PC-3 (cell line): ENCODE results near the gene TAGLN3. TPM values are rescaled to one million over a fixed set of nuclear protein-coding genes. Genes with fewer than 3 reads are reported as not detected.
A peak's percentile ranks its signal among the peaks of the same experiment; 100 is the strongest.

Experiments used
- ATAC-seq: fragments of 200-7000 bp; cut with Tn5 transposase; 2 replicates; pipeline ENCODE4 v1.9.1; 2020; ENCODE audit warnings: mild to moderate bottlenecking, moderate library complexity
- BruUV-seq: library from RNA; stranded (reverse); fragments of 400-500 nt; replicated peaks from 2 replicates; lab custom pipeline; 2021; lab: Mats Ljungman, UMichigan
- CTCF ChIA-PET: fragments of 300-600 bp; sonication (Branson Sonifier 250); formaldehyde crosslinking; loops from one replicate; lab custom pipeline; 2022; ENCODE audit warnings: antibody characterized with exemption; lab: Charles Lee
- POLR2A ChIA-PET: fragments of 300-600 bp; sonication (Branson Sonifier 250); formaldehyde crosslinking; loops from one replicate; lab custom pipeline; 2022; ENCODE audit warnings: antibody characterized with exemption; ENCODE audit not compliant: unreplicated experiment; lab: Charles Lee
- DNase-seq: peaks from one replicate; pipeline ENCODE4 v3.0.0-alpha.2; 2015
- H2AFZ ChIP-seq: fragments of 300-600 bp; sonication (generic); 2 replicates; pipeline ENCODE4 v1.6.0; 2016; ENCODE audit warnings: antibody characterized with exemption, low read length
- H3F3A ChIP-seq: fragments of 300-600 bp; sonication (generic); one replicate; pipeline ENCODE4 v1.6.0; 2017; ENCODE audit warnings: antibody characterized with exemption, low read length, control low read depth, mild to moderate bottlenecking; ENCODE audit not compliant: unreplicated experiment
- H3K27ac ChIP-seq: fragments of 300-600 bp; sonication (generic); 2 replicates; pipeline ENCODE4 v1.5.1; 2016; ENCODE audit warnings: mild to moderate bottlenecking, low read length
- H3K27me3 ChIP-seq: fragments of 300-600 bp; sonication (generic); 2 replicates; pipeline ENCODE4 v1.6.1; 2016; ENCODE audit warnings: low read length, mixed read lengths
- H3K36me3 ChIP-seq: fragments of 300-600 bp; sonication (generic); 2 replicates; pipeline ENCODE4 v1.6.1; 2016; ENCODE audit warnings: low read depth, mixed run types, low read length, mixed read lengths
- H3K4me1 ChIP-seq: fragments of 300-600 bp; sonication (generic); 2 replicates; pipeline ENCODE4 v1.5.1; 2016; ENCODE audit warnings: low read length; ENCODE audit not compliant: insufficient read depth
- H3K4me2 ChIP-seq: fragments of 300-600 bp; sonication (generic); 2 replicates; pipeline ENCODE4 v1.6.0; 2016; ENCODE audit warnings: low read length
- H3K4me3 ChIP-seq: fragments of 300-600 bp; sonication (generic); 2 replicates; pipeline ENCODE4 v1.5.1; 2016; ENCODE audit warnings: mild to moderate bottlenecking, low read length, mixed read lengths
- H3K79me2 ChIP-seq: fragments of 300-600 bp; sonication (generic); 2 replicates; pipeline ENCODE4 v1.6.1; 2017; ENCODE audit warnings: low read length, mixed read lengths
- H3K9ac ChIP-seq: fragments of 300-600 bp; sonication (generic); 2 replicates; pipeline ENCODE4 v1.6.0; 2016; ENCODE audit warnings: mild to moderate bottlenecking, low read length
- H3K9me2 ChIP-seq: fragments of 300-600 bp; sonication (generic); replicated peaks from 2 replicates; pipeline ENCODE4 v1.6.1; 2016; ENCODE audit warnings: mixed run types, low read length, mixed read lengths
- H3K9me3 ChIP-seq: fragments of 300-600 bp; sonication (generic); 2 replicates; pipeline ENCODE4 v1.6.1; 2016; ENCODE audit warnings: low read length, mixed read lengths
- H4K20me1 ChIP-seq: fragments of 300-600 bp; sonication (generic); 2 replicates; pipeline ENCODE4 v1.6.1; 2016; ENCODE audit warnings: low read length, mixed read lengths
- EZH2 ChIP-seq: fragments of 300-600 bp; sonication (generic); IDR thresholded peaks from one replicate; pipeline ENCODE4 v1.6.1; 2017; ENCODE audit warnings: antibody characterized with exemption, mild to moderate bottlenecking, low read length; ENCODE audit not compliant: unreplicated experiment
- EZH2phosphoT487 ChIP-seq: fragments of 300-600 bp; sonication (generic); IDR thresholded peaks from 2 replicates; pipeline ENCODE4 v1.6.1; 2018; ENCODE audit warnings: mild to moderate bottlenecking, antibody characterized with exemption, low read length, borderline replicate concordance
- intact Hi-C: fragments of 100-400 bp; cut with micrococcal nuclease; formaldehyde crosslinking; loops from 2 replicates; pipeline ENCODE4 v1.9.0; 2023
- total RNA-seq: library from RNA; depleted of rRNA; stranded (reverse); fragments of >200 nt; gene quantifications from 2 replicates; pipeline ENCODE4 v1.2.3, GENCODE V29; 2014
- TF ChIP-seq, protein P1 (sequence below): fragments of 300-600 bp; sonication (generic); conservative IDR thresholded peaks from 2 replicates; pipeline ENCODE4 v1.5.1; 2017; ENCODE audit warnings: antibody characterized with exemption, low read depth, mild to moderate bottlenecking, low read length

The TAGLN3 gene
- total RNA-seq, 1 experiment from 2014 or later: 4.3 TPM

DNA sequence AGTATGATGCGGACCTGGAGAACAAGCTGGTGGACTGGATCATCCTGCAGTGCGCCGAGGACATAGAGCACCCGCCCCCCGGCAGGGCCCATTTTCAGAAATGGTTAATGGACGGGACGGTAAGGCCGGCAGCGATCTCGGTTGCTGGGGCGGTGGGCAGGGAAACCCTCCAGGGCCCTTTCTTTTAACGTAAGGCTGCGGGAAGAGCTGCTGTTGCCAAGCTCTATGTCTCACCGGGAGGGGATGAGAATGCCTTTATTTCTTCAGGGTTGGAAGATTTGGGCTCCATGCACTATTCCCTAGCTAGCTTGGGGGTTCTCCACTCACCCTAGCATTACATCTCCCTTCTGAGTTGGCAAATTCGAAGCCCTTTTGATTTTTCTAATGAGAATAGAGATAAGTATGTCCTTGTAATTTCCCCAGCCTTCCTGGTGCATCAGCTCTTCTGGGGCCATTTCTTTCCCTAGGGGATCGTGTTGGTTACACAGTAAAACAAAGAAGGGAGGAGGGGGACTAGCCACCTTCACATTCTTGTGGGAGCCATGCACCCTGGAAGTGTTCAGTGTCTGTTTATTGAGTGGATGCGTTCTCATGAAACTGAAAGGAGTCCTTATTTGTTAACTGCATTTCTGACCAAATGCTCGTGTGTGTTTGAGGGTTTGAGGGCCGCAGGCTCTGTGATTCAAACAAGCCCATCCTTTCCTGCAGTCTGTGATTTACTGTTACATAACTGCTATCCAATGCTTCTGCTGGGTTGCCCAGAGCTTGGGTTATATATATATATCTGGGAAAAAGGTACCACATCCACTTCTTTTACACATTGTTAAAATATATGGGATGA lies 982 bp downstream of the TAGLN3 start:
- Histone ChIP-seq H3K9me3 (no peaks in the 10 kb centered on the region), H3K79me2 (no peaks in the 10 kb centered on the region), H3F3A (peaks cover 4% of the 10 kb centered on the region), H4K20me1 (no peaks in the 10 kb centered on the region), H3K27ac (no peak overlapping the region), H3K4me2 (peak overlapping the region; percentile 87), H3K4me3 (peak overlapping the region; percentile 65), H3K36me3 (no peaks in the 10 kb centered on the region), H3K9me2 (no peaks in the 10 kb centered on the region), H3K9ac (no peak overlapping the region), H2AFZ (peak overlapping the region; percentile 87), H3K27me3 (no peaks in the 10 kb centered on the region), H3K4me1 (peaks cover 38% of the 10 kb centered on the region)
- no TSS peak for BruUV-seq
- no peak for TF ChIP-seq EZH2phosphoT487
- no peak for TF ChIP-seq EZH2
- TF ChIP-seq, protein P1, sequence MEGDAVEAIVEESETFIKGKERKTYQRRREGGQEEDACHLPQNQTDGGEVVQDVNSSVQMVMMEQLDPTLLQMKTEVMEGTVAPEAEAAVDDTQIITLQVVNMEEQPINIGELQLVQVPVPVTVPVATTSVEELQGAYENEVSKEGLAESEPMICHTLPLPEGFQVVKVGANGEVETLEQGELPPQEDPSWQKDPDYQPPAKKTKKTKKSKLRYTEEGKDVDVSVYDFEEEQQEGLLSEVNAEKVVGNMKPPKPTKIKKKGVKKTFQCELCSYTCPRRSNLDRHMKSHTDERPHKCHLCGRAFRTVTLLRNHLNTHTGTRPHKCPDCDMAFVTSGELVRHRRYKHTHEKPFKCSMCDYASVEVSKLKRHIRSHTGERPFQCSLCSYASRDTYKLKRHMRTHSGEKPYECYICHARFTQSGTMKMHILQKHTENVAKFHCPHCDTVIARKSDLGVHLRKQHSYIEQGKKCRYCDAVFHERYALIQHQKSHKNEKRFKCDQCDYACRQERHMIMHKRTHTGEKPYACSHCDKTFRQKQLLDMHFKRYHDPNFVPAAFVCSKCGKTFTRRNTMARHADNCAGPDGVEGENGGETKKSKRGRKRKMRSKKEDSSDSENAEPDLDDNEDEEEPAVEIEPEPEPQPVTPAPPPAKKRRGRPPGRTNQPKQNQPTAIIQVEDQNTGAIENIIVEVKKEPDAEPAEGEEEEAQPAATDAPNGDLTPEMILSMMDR: no peak
- ATAC-seq (no peak), DNase-seq (no peak)
- CTCF ChIA-PET: interaction anchor here (2.7 kb wide), 1 partner anchor 14 kb away, joined by 14 read pairs; no protein-coding TSS in a partner anchor
- intact Hi-C loops: no loop called here
- POLR2A ChIA-PET: interaction anchor here (0.7 kb wide), 1 partner anchor 11 kb away, joined by 3 read pairs; no protein-coding TSS in a partner anchor

DNA sequence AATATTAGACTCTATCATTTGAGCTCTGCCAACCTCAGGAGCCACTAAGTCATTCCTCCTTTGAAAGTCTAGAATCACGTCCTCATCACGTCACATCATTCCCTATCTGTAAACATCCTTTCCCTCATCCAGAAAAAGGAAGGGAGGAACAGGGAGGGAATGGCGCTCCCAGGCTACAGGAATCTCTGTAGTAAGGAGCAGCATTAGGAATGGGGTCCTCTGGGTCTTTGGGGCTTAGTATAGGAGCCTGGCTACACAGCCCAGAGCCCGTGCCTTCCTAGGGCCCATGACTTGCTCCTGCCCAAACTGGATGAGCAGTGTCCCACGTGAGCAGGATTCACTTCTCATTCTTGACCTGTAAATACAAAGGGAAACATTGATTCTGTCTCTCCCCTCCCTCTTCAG lies 1.6 kb downstream of the TAGLN3 start:
- Histone ChIP-seq H3K36me3 (no peaks in the 10 kb centered on the region), H2AFZ (no peak overlapping the region), H3K9me3 (no peaks in the 10 kb centered on the region), H3K9ac (no peak overlapping the region), H3K4me2 (no peak overlapping the region), H3K27ac (no peak overlapping the region), H3K4me3 (no peak overlapping the region), H3K27me3 (no peaks in the 10 kb centered on the region), H3K79me2 (no peaks in the 10 kb centered on the region), H3F3A (peaks cover 4% of the 10 kb centered on the region), H3K9me2 (no peaks in the 10 kb centered on the region), H4K20me1 (no peaks in the 10 kb centered on the region), H3K4me1 (peaks cover 45% of the 10 kb centered on the region)
- no peak for ATAC-seq
- TF ChIP-seq, protein P1: no peak
- TF ChIP-seq EZH2phosphoT487: no peak
- no peak for TF ChIP-seq EZH2
- no peak for DNase-seq
- intact Hi-C loops: no loop called here
- POLR2A ChIA-PET: no interaction called here
- CTCF ChIA-PET: interaction anchor here (2.7 kb wide), 1 partner anchor 13 kb away, joined by 14 read pairs; no protein-coding TSS in a partner anchor
- no TSS peak for BruUV-seq

DNA sequence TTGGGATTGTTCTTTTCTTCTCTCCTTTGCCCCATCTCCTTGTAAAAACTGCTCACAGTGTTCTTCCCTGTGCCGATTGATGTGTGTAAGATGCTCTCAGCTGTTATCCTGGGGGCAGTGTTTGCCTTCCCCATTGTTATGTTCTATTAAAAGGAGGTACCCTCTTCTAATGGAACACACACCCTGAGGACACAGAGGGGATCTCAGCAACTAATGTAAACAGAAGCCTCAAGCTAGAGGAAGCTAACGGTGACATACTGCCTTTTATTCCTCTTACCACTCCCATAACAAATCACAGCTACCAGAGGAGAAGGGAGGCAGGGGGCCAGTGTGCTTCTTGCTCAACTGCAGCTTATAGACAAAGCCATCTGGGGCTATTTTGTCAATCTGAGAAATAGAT lies 2.2 kb downstream of the TAGLN3 start:
- ATAC-seq: no peak

More for the DNA sequence above, 2.2 kb downstream of the TAGLN3 start:
- ChIA-PET POLR2A (no interaction called here), CTCF (interaction anchor here (0.7 to 2.7 kb wide), 2 partner anchors 12 kb away, joined by 3 to 14 read pairs; no protein-coding TSS in a partner anchor)
- no peaks in the 10 kb centered on the region for H3K9me2 ChIP-seq
- BruUV-seq: no TSS peak
- H3K9ac ChIP-seq: no peak overlapping the region
- H4K20me1 ChIP-seq: no peaks in the 10 kb centered on the region
- H3K4me1 ChIP-seq: peaks cover 46% of the 10 kb centered on the region
- H2AFZ ChIP-seq: no peak overlapping the region
- no peaks in the 10 kb centered on the region for H3K9me3 ChIP-seq
- H3K36me3 ChIP-seq: no peaks in the 10 kb centered on the region
- H3K79me2 ChIP-seq: no peaks in the 10 kb centered on the region
- H3K4me3 ChIP-seq: no peak overlapping the region
- no peaks in the 10 kb centered on the region for H3K27me3 ChIP-seq
- H3K27ac ChIP-seq: no peak overlapping the region
- DNase-seq: no peak
- TF ChIP-seq EZH2phosphoT487: no peak
- TF ChIP-seq, protein P1: no peak
- TF ChIP-seq EZH2: no peak
- no peak overlapping the region for H3K4me2 ChIP-seq
- intact Hi-C loops: no loop called here
- peaks cover 4% of the 10 kb centered on the region for H3F3A ChIP-seq
